Measurements from ENCODE around the gene TMEM31.

The TMEM31 gene

GRCh38 chrX:103710609-103711008, at the start of gene TMEM31:
Gene TMEM31 (plus strand): TSS chrX:103710909. CDS start chrX:103712259, 1,350 bp downstream.
- no peak for DNase-seq

- DNase-seq = no peak
Observed at GRCh38 chrX:103663981-103664762, 46.5 kb upstream of the TMEM31 start.

GRCh38 chrX:103666202-103667107, 44.3 kb upstream of the TMEM31 start:
- no peak for DNase-seq

- no peak for DNase-seq
Observed at GRCh38 chrX:103669745-103670144, 41.0 kb upstream of the TMEM31 start.

- DNase-seq = no peak
Observed at GRCh38 chrX:103674531-103675454, 35.9 kb upstream of the TMEM31 start.

- no peak for DNase-seq
Observed at GRCh38 chrX:103678199-103678993, 32.3 kb upstream of the TMEM31 start.

- no peak for DNase-seq
Observed at GRCh38 chrX:103681443-103681842, 29.3 kb upstream of the TMEM31 start.

- no peak for DNase-seq
Observed at GRCh38 chrX:103685396-103685795, 25.3 kb upstream of the TMEM31 start.

GRCh38 chrX:103686199-103687072, 24.3 kb upstream of the TMEM31 start, which contains the start of gene MORF4L2:
Gene MORF4L2 (minus strand): TSS chrX:103686699. CDS start chrX:103677027, 9,672 bp downstream.
- peak; percentile 96 for DNase-seq

- DNase-seq = peak; percentile 89
Observed at GRCh38 chrX:103687073-103687695, 23.5 kb upstream of the TMEM31 start.

GRCh38 chrX:103687696-103688201, 23.0 kb upstream of the TMEM31 start:
- peak; percentile 72 for DNase-seq

- DNase-seq = peak; percentile 51
Observed at GRCh38 chrX:103688946-103689345, 21.8 kb upstream of the TMEM31 start.

- DNase-seq = no peak
Observed at GRCh38 chrX:103691059-103691458, 19.6 kb upstream of the TMEM31 start.

- no peak for DNase-seq
Observed at GRCh38 chrX:103697687-103698086, 13.0 kb upstream of the TMEM31 start.

GRCh38 chrX:103699243-103699642, 11.5 kb upstream of the TMEM31 start:
- no peak for DNase-seq

GRCh38 chrX:103704863-103705262, 5.8 kb upstream of the TMEM31 start:
- DNase-seq = no peak

- no peak for DNase-seq
Observed at GRCh38 chrX:103716962-103717361, 6.3 kb downstream of the TMEM31 start.

GRCh38 chrX:103718120-103718519, 7.4 kb downstream of the TMEM31 start:
- no peak for DNase-seq

- DNase-seq = no peak
Observed at GRCh38 chrX:103722505-103722904, 11.8 kb downstream of the TMEM31 start.

- no peak for DNase-seq
Observed at GRCh38 chrX:103726477-103726876, 15.8 kb downstream of the TMEM31 start.

Measured in CD4-positive, alpha-beta T cell treated with Interleukin-17A for 1 hour (primary cell).